Adipocyte (in vitro differentiated cells): Measurements from ENCODE around the gene TIMMDC1.
"Not testable (repeated sequence)": the region's sequence is repeated elsewhere in the genome, so short reads cannot be mapped to it uniquely, and the experiment has no call there.

Source experiments
- DNase-seq: peaks from one replicate; pipeline ENCODE4 v3.0.0-alpha.2; 2015; ENCODE audit warnings: low read depth
- H3K27me3 ChIP-seq: replicated peaks from 2 replicates; pipeline ENCODE4 v1.7.0; 2013; ENCODE audit warnings: mild to moderate bottlenecking, low read length, moderate library complexity; ENCODE audit not compliant: control insufficient read depth, insufficient read depth
- H3K36me3 ChIP-seq: 2 replicates; pipeline ENCODE4 v1.7.0; 2013; ENCODE audit warnings: low read length, mild to moderate bottlenecking, moderate library complexity; ENCODE audit not compliant: control insufficient read depth, insufficient read depth, severe bottlenecking
- H3K4me1 ChIP-seq: 2 replicates; pipeline ENCODE4 v1.7.0; 2013; ENCODE audit warnings: mild to moderate bottlenecking, low read length, moderate library complexity; ENCODE audit not compliant: control insufficient read depth, insufficient read depth
- H3K4me3 ChIP-seq: 2 replicates; pipeline ENCODE4 v1.7.0; 2013; ENCODE audit warnings: mild to moderate bottlenecking, low read length, moderate library complexity
- H3K9ac ChIP-seq: 2 replicates; pipeline ENCODE4 v1.7.0; 2013; ENCODE audit warnings: mild to moderate bottlenecking, low read length, moderate library complexity
- H3K9me3 ChIP-seq: 2 replicates; pipeline ENCODE4 v1.7.0; 2013; ENCODE audit warnings: mild to moderate bottlenecking, low read length, moderate library complexity; ENCODE audit not compliant: control insufficient read depth

The TIMMDC1 gene

GRCh38 chr3:119542168-119542767 lies 43.9 kb downstream of the TIMMDC1 start:
- H3K36me3 ChIP-seq = no peaks in the 10 kb centered on the region

GRCh38 chr3:119543147-119543546 lies 44.8 kb downstream of the TIMMDC1 start:
- Histone ChIP-seq H3K4me1 (no peaks in the 10 kb centered on the region), H3K4me3 (no peak overlapping the region), H3K27me3 (no peaks in the 10 kb centered on the region), H3K36me3 (no peaks in the 10 kb centered on the region), H3K9me3 (peaks cover 7% of the 10 kb centered on the region), H3K9ac (no peak overlapping the region)
- no peak for DNase-seq

More at GRCh38 chr3:119542168-119542767, 43.9 kb downstream of the TIMMDC1 start:
- Histone ChIP-seq H3K9ac (no peak overlapping the region), H3K4me1 (no peaks in the 10 kb centered on the region), H3K9me3 (peaks cover 7% of the 10 kb centered on the region), H3K4me3 (no peak overlapping the region), H3K27me3 (no peaks in the 10 kb centered on the region)
- no peak for DNase-seq

- Histone ChIP-seq H3K4me3 (no peak overlapping the region), H3K9me3 (peaks cover 7% of the 10 kb centered on the region), H3K36me3 (no peaks in the 10 kb centered on the region), H3K27me3 (no peaks in the 10 kb centered on the region), H3K4me1 (no peaks in the 10 kb centered on the region), H3K9ac (no peak overlapping the region)
- no peak for DNase-seq
These were observed 48.9 kb downstream of the TIMMDC1 start for GRCh38 chr3:119547227-119547626.

GRCh38 chr3:119548341-119548740 lies 50.0 kb downstream of the TIMMDC1 start:
- Histone ChIP-seq H3K27me3 (no peaks in the 10 kb centered on the region), H3K4me3 (no peak overlapping the region), H3K4me1 (no peaks in the 10 kb centered on the region), H3K9me3 (peaks cover 2% of the 10 kb centered on the region), H3K36me3 (no peaks in the 10 kb centered on the region), H3K9ac (no peak overlapping the region)
- DNase-seq = no peak

GRCh38 chr3:119550192-119550910 lies 52.0 kb downstream of the TIMMDC1 start:
- Histone ChIP-seq H3K27me3 (no peaks in the 10 kb centered on the region), H3K9ac (no peak overlapping the region), H3K4me3 (no peak overlapping the region), H3K36me3 (no peaks in the 10 kb centered on the region), H3K4me1 (no peaks in the 10 kb centered on the region), H3K9me3 (no peaks in the 10 kb centered on the region)
- DNase-seq = no peak

- Histone ChIP-seq H3K36me3 (no peaks in the 10 kb centered on the region), H3K9ac (no peak overlapping the region), H3K4me3 (no peak overlapping the region), H3K4me1 (no peaks in the 10 kb centered on the region), H3K9me3 (no peaks in the 10 kb centered on the region), H3K27me3 (no peaks in the 10 kb centered on the region)
- no peak for DNase-seq
These were observed 53.3 kb downstream of the TIMMDC1 start for GRCh38 chr3:119551598-119551997.

- H3K27me3 ChIP-seq, DNase-seq, H3K9me3 ChIP-seq, H3K4me1 ChIP-seq, H3K9ac ChIP-seq, H3K36me3 ChIP-seq, H3K4me3 ChIP-seq: not testable (repeated sequence)
These were observed 54.6 kb downstream of the TIMMDC1 start for GRCh38 chr3:119552928-119553327.

- DNase-seq = no peak
- Histone ChIP-seq H3K9ac (no peak overlapping the region), H3K4me1 (no peaks in the 10 kb centered on the region), H3K27me3 (no peaks in the 10 kb centered on the region), H3K4me3 (no peak overlapping the region), H3K9me3 (no peaks in the 10 kb centered on the region), H3K36me3 (no peaks in the 10 kb centered on the region)
These were observed 55.6 kb downstream of the TIMMDC1 start for GRCh38 chr3:119553823-119554415.

GRCh38 chr3:119555309-119555735 lies 57.0 kb downstream of the TIMMDC1 start:
- Histone ChIP-seq H3K4me1 (no peaks in the 10 kb centered on the region), H3K36me3 (no peaks in the 10 kb centered on the region), H3K27me3 (no peaks in the 10 kb centered on the region), H3K9me3 (no peaks in the 10 kb centered on the region), H3K4me3 (no peak overlapping the region), H3K9ac (no peak overlapping the region)
- DNase-seq = no peak

GRCh38 chr3:119555929-119556328 lies 57.6 kb downstream of the TIMMDC1 start:
- Histone ChIP-seq H3K27me3 (no peaks in the 10 kb centered on the region), H3K36me3 (no peaks in the 10 kb centered on the region), H3K4me3 (no peak overlapping the region), H3K9me3 (no peaks in the 10 kb centered on the region), H3K4me1 (no peaks in the 10 kb centered on the region), H3K9ac (no peak overlapping the region)
- no peak for DNase-seq

GRCh38 chr3:119557192-119557876 lies 59.0 kb downstream of the TIMMDC1 start:
- no peaks in the 10 kb centered on the region for H3K36me3 ChIP-seq
- no peak for DNase-seq
- H3K9ac ChIP-seq = no peak overlapping the region
- H3K27me3 ChIP-seq = no peaks in the 10 kb centered on the region
- H3K4me3 ChIP-seq = no peak overlapping the region
- no peaks in the 10 kb centered on the region for H3K9me3 ChIP-seq
- no peaks in the 10 kb centered on the region for H3K4me1 ChIP-seq
